Superior temporal gyrus (tissue), 1 donor: ENCODE measurements around the gene SPOCK1.
A peak's percentile ranks its signal among the peaks of the same experiment; 100 is the strongest.

Experiments
- DNase-seq: peaks from one replicate; pipeline ENCODE4 v3.0.0-alpha.2; 2016; ENCODE audit errors: extremely low spot score

SPOCK1 gene

GRCh38 chr5:137194300-137194699 is 304.8 kb downstream of the SPOCK1 start:
- no peak for DNase-seq

DNA sequence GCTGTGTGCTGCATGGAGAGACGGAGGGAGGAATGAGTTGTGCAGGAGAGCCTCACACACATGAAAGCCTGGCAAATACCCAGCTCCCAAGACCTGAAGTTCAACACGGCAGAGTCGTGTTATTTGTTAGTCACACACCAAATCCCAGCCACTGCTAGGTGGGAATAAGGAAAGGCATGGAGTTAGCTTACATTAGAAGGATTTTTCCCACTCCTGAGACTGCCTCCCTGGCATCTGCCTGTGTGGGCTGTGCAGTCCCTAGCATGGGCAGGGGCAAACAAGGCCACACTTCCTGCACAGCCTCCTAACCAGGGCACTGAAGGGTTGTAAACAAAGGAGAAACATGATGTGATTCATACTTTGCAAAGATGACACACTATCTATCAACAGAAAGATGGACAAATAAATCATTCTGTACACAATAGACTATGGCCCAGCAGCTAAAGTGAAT is 306.8 kb downstream of the SPOCK1 start:
- DNase-seq, result no peak

- no peak for DNase-seq
Measured at GRCh38 chr5:137191179-137191578, 307.9 kb downstream of the SPOCK1 start.

DNA sequence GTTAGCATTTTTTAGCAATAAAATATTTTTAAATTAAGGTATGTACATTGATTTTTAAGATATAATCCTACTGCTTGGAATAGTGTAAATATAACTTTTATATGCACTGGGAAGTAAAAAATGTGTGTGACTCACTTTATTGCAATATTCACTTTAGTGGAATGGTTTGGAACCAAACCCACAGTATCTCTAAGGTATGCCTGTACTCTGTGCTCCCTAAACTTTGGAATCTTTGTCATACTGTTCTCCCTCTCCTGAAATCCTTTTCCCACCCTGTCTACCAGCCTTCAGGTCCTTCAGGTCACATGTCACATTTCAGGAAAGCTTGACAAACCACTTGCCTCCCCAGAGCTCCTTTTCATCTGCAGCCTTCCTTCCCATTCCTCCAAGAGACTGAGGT is 308.7 kb downstream of the SPOCK1 start:
- DNase-seq, result no peak

DNA sequence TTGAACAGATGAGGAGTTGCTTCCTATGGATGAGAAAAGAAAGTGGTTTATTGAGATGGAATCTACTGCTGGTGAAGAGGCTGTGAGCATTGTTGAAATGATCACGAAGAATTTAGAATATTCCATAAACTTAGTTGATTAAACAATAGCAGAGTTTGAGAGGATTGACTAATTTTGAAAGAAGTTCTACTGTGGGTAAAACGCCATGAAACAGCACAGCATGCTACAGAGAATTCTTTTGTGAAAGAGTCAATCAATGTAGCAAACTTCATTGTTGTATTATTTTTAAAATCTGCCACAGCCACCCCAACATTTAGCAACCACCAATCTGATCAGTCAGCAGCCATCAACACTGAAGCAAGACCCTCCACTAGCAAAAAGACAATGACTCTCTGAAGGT is 309.1 kb downstream of the SPOCK1 start:
- DNase-seq, result no peak

DNA sequence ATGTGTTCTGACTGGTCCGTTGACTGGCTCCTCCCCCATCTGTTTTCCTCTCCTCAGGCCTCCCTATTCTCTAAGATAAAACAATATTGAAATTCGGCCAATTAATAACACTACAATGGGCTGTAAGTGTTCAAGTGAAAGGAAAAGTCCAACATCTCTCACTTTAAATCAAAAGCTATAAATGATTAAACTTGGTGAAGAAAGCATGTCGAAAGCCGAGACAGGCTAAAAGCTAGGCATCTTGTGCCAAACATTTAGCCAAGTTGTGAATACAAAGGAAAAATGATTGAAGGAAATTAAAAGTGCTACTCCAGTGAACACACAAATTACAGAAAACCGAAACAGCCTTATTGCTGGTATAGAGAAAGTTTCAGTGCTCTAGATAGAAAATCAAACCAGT is 310.6 kb downstream of the SPOCK1 start:
- no peak for DNase-seq

GRCh38 chr5:137186759-137187461 is 312.2 kb downstream of the SPOCK1 start:
- DNase-seq, result no peak

DNA sequence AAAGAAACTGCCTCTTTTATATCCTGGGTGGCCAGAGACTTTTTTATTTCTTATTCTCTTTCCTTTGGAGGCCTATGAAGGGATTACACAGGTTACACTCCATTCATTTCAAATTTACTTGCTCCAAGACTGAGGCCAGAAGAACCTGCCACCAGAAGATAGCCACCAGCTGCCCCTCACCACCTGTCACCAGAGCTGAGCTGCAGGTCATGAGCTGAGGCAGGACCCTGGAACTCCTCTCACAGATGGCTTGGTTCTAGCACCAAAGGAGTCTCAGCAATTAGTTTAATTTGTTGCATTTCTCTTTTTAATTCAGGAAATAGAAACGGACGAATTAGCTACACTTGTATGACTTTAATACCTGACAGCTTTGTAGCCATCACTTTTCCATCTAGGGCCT is 313.9 kb downstream of the SPOCK1 start:
- DNase-seq, result no peak

GRCh38 chr5:137184734-137185133 is 314.4 kb downstream of the SPOCK1 start:
- no peak for DNase-seq

DNA sequence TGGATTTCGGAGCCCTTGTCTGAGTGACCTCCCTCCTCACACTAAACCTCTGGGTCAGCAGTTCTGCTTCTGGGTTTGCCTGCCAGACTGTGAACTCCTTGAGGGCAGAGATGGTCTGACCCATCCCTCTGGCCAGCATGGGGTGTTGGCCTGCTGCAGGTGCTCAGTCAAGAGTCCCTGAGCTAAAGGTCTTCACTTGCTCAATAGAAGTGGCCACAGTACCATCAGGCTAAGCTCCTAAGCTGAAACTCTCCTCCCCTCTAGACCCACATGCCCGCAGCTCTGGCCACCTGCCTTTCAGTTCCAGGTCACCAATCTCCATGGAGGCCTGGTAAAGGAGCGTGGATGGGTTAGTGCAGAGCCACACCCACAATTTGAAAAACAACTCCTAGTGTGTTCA is 316.6 kb downstream of the SPOCK1 start:
- DNase-seq, result no peak

DNA sequence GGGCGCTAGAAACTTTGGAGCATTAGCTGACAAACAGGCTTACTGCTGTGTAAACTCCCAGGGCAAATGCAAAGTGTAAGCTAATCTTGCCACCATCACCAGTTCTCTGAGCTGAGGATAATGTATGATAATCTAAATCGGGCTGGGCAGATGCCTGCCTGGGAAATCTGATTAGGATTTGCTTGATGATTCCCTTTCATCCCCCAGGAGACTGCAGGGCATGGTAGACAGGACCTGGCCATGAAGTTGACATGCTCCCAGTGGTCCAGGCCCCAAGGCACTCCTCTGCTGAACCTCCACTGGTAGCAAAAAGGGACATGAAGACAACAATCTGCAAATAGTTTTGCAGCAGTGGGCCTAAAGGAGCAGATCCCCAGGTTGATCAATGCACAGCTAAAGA is 317.5 kb downstream of the SPOCK1 start:
- no peak for DNase-seq

DNA sequence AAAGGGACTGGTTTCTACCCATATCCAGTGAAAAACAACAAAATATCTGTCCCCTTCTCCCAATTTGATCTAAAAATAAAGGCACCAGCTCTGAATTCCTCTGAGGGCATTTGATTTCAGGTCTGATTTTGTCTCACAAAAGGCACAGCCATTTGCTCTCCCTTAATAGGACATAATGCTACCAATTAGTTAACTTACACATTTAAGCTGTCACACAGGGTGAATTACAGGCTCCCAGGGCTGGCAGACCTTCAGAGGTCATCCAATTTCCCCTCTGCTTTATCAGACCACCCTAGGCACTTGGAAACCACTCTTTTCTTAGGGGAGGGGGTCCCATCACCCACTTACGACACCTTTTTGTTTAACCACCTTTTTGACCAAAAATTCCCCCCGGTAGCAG is 319.9 kb downstream of the SPOCK1 start:
- DNase-seq, result no peak

- DNase-seq, result no peak
Measured at GRCh38 chr5:137176609-137177008, 322.5 kb downstream of the SPOCK1 start.

GRCh38 chr5:137176126-137176525 is 323.0 kb downstream of the SPOCK1 start:
- no peak for DNase-seq

DNA sequence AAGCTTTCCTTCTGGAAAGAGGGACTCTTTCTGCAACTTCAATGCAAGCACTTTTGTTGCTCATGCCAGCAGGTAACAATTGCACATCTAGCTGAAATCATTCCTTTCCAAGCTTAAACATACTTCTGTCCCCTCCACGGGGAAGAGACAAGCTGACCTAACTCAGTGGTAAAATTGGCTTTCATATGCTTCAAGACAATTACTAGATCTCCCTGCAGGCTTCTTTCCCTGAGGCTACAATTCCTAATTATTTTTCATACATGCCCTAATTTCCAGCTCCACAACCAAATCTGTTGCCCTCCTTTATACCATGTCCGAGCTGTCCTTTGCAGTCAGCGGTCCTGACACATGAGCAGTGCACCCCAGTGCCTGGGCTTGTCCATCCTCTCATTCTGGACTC is 324.9 kb downstream of the SPOCK1 start:
- DNase-seq, result no peak

DNA sequence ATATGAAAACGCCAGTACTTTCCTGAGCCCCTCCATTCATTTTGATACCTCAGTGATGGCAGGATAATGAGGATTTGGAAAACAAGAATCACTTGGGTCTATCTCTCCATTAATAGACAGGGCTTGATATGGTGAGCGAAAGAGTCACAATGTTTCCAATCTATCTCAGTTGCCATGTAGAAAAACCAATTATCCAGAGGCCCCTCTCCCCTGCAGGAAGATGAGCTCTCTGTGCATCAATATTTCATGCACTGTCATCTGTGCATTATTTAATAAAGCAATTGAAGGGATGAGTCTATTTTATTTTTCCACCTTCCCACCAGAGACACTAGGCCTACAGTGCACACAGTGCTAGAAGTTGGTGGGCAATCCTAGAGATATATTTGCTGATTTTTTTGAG is 326.9 kb downstream of the SPOCK1 start:
- DNase-seq, result no peak

DNA sequence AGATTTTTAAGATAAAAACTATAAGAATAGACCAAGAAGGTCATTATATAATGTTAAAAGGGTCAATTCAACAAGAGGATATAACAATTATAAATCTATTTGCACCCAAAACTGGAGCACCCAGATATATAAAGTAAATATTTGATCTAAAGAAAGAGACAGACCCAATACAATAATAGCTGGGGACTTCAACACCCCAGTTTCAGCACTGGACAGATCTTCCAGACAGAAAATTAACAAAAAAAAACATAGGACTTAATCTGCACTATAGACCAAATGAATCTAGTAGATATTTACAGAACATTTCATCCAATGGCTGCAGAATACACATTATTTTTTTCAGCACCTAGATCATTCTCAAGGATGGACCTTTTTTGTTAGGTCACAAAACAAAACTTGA is 331.9 kb downstream of the SPOCK1 start:
- DNase-seq, result no peak

DNA sequence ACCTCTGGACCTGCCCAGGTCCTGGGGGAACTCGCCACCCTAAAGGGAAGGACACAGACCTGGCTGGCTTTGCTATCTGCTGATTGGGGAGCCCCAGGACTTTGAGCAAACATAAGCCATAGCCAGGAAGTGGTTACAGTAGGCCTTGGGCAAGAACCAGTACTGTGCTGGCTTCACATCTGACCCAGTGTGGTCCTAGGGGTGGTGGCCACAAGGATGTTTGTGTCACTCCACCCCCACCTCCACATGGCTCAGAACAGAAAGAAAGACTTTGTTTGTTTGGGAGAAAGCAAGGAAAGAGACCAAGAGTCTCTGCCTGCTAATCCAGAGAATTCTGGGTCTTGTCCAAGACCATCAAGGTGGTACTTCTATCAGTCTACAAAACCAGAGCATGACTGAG is 334.2 kb downstream of the SPOCK1 start:
- no peak for DNase-seq

DNA sequence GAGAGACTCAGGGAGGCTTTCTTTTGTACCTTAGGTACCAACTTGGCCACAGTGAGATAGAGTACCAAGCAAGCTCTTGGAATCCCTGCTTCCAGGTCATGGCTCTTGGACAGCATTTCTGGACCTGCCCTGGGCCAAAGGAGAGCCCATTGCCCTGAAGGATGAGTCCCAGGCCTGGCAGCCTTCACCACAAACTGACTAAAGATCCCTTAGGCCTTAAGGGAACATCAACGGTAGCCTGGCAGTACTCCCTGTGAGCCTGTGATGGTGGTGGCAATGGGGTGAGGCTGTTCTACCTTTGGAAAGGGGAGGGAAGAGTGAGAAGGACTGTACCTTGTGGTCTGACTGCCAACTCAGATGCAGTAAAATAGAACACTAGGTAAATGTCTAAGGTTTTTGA is 334.6 kb downstream of the SPOCK1 start:
- no peak for DNase-seq

DNA sequence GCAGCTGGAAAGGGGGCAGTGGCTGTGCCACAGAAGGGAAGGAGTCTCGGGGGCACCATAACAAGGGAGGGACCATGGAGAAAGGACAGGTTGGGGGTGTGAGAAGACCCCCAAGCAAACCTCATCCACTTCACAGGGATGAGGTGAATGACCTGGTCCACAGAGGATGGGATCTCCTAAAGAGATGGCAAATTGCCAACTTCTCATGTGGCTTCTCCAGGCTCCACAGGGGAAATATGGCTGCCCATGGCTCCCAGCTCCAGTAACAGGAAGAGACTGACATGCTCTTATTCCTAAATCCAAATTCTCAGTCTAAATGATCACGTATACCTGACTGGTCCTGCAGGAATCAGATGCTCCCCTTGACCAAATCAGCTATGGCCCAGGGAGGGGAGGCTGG is 340.4 kb downstream of the SPOCK1 start:
- DNase-seq, result no peak

GRCh38 chr5:137156180-137156579 is 342.9 kb downstream of the SPOCK1 start:
- DNase-seq, result no peak

GRCh38 chr5:137155261-137156000 is 343.7 kb downstream of the SPOCK1 start:
- DNase-seq, result peak; percentile 42

DNA sequence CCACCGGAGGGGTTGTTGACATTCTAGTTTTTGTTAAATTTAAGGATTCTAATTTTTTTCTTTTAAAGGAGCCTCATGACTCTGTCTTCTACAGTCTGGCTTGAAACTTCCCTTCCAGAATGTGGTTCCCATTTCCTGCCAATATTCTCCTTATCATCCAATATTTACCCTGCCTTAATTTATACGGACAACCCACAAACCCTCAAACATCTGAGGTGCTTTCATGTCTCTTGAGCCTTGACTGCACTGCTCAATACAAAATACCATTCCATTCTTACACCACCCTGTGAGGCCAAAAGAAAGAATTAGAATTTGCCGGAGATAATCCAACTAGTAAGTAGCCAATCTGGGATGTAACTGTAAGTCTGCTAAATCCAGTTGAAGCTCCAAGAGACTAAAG is 346.5 kb downstream of the SPOCK1 start:
- DNase-seq, result no peak

GRCh38 chr5:137148655-137149054 is 350.5 kb downstream of the SPOCK1 start:
- no peak for DNase-seq
